ENCODE data around the gene MED13L.

MED13L gene

DNA sequence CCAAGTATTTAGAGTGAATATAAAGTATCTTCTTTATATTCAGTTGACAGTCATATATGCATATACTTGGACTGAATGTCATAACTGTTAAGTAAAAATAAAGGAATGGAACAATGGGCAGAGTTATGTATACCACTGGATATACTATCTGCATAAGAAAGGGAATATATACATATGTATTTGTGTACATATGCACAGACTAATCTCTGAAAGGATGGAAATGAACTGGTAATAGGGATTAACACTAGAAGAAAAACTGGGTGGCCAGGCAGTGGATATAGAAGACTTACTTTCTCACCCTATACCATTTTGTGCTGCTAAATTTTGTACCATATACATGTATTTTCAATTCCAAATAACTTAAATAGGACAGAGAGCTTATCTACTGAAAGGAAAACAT is 200.1 kb downstream of the MED13L start:
- no peak for DNase-seq

DNA sequence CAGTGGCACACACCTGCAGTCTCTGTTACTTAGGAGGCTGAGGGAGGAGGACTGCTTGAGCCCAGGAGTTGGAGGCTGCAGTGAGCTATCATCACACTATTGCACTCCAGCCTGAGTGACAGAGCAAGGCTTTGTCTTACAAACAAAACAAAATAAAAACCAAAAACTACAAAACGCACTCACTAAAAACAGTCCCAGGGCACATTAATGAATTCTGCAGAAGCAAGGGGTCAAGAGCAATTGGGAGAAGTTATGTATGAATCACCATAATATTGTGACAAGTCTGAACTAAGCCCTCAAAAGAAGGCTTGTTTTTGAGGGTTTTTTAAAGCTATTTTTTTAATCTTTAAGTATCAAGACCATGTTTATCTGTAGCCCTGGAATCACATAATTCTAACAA is 201.1 kb downstream of the MED13L start:
- DNase-seq: no peak

DNA sequence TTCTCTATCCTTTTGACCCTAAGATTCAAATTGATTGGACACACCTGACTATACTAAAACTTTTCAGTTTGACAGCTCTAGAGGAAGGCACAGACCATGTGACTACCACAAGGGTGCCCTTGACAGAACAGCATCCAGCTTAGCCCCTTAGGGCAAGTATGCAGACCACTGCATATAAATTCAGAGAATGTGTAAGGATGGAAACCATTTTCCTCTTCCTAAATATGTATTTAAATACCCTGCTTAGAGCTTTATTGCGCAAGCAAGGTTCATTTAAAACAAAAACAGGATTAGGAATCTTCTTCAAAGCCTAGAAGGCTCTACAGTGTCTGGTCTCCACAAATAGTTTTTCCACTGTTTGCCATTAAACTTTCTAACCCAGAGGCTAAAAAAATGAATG is 202.8 kb downstream of the MED13L start:
- no peak for DNase-seq

DNA sequence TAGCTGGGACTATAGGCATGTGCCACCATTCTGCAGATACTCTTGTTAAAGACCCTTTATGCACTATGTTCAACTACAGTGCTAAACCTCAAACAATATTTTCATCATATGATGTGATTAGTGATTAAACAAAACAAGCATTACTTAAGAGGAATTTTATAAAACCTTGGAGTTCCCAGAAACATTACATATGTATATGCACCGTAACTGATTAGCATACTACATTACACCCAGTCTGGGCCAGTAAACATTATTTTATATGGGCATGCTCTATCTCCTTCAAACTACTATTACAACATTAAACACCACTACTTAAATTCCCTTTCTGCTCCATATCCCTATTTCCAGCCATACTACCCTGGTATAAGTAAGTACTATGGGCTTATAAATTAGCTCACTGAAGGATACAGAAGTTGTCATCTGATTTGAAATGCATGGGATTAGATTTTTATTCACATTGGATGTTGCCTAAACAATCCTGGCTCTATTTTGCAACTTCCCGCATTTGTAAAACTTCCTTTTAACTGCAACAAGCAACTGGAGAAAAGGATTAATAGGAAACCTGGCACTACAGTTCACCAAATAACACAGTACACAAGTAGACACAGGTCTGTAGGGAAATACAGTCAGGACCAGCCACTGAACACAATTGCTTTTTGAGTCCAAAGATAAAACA is 205.8 kb downstream of the MED13L start:
- no peak for DNase-seq

DNA sequence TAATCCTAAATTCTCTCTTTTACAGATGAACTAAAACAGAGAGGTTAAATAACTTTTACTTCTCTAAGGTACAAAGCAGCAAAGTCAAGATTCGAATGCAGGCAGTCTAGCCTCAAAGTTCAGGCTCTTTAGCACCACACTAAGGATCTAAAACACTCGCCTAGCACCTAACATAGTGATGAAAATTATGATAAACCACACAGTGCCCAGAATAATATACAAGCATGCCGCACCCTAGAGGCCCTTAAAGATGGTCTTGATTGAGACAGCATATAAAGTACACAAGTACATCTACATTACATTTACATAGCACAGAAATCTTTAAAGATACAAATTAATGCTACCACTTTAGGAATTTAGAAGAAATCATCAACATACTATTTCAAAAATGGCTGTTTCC is 207.0 kb downstream of the MED13L start:
- no peak for DNase-seq

GRCh38 chr12:116069943-116070342 is 207.6 kb downstream of the MED13L start:
- no peak for DNase-seq

DNA sequence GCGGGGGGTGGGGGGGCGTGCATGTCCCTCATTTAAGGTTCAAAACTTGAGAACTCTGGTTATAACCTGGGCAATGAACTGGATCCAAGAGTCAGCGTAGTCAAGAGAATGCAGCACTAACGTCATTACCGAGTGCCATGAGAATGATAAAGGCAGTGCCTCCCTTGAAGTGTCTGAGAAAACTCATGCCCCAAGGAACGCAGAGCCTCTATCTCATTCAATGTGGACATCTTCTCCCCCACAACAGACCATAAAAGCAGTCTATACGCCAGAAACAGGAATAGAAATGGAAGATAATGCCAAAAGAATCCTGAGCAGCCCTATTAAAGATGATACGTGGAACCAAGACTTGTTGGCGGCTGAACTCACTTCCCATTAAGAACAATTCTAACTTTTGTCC is 208.6 kb downstream of the MED13L start:
- no peak for DNase-seq

DNA sequence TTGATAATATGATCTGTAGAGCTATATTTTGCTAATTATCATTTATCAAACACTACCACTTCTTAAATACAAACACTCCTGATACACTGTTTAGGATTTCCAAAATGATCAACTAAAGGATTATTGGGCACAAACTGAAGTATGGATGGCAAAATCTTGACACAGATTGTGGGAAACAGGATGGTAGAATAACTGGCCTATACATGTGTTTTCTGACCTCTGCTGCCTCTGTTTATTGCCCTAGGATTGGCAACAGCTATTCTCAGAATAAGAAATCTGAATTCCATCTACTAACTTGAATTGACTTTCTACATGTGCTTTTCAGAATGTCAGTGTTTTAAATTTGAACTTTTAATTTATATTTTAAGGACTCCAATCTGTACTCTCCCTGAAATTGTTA is 209.1 kb downstream of the MED13L start:
- no peak for DNase-seq

DNA sequence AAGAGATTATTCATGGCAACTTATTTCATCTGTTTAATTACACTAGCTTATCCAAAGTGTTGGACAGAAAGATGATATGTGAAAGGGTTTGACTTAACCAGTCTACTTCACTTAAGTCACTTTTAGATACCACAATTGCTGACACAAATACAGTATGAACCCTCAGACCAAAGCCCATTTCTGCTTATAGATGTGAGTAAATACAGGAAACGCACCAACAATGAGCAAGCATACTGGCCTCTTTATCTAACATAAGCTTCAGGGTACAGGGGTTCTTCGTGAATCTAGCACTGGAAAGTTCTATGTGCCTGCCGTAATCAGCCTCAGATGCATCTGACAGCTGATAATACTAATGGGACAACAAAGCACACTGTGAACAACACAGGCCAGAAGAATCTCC is 209.6 kb downstream of the MED13L start:
- DNase-seq: no peak

DNA sequence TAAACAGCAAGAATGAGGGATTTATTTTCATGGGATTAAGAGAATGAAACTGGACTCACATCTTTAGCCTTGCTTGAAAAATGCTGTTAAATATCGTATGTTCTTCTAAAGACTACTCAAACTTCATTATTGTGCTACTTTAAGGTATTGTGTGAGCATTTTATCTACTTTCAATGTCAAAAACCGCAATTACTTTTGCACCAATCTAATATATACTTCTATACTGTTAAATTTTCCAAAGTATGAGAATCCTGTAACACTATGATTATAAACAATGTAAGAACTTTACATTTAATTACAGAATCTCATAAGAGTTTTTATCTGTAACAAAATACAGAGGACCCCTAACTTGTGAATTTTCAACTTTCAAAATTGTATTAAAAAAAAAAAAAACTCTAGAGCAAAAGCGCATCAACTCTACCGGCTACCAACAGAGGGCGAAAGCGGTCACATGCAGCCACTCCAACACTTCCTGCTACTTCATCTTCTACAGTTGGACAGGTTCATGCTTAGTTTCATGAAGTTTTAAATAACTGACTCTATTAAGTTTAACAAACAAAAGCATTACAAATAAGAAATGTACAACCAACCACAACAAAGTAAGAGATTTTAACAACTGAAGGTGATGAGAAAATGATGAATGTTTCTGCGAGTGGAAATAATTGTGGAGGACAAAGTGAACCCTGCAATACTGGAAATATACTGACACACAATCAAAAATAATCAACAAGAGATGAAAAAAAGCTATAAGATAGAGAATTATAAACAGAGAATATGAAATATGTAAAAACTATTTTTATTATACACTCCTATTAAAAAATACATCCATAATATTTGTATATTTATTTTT is 210.9 kb downstream of the MED13L start:
- DNase-seq: no peak

GRCh38 chr12:116065606-116066005 is 211.9 kb downstream of the MED13L start:
- no peak for DNase-seq

DNA sequence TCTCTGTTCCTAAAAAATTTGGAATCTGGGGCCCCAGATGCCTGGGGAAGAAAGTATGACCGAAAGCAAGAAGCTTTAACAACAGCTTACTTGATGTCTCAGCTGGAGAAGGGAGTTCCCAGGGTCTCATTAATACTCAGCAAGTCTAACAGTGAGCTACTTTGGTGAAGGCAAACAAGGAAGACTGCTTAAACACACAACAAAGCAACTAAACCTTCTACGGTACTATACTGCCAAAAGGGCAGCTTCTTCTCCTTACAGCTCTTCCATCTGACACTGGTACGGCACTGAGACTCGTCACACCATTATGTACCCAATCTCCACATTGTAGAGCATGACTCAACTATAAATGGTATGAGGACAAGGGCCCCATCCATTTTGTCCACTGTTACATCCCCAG is 213.0 kb downstream of the MED13L start:
- no peak for DNase-seq

- no peak for DNase-seq
These were observed 214.8 kb downstream of the MED13L start for GRCh38 chr12:116062698-116063097.

GRCh38 chr12:116060764-116061163 is 216.7 kb downstream of the MED13L start:
- DNase-seq: no peak

GRCh38 chr12:116059904-116060303 is 217.6 kb downstream of the MED13L start:
- no peak for DNase-seq

- DNase-seq: no peak
These were observed 218.9 kb downstream of the MED13L start for GRCh38 chr12:116058574-116058973.

GRCh38 chr12:116057356-116057755 is 220.1 kb downstream of the MED13L start:
- no peak for DNase-seq

- no peak for DNase-seq
These were observed 221.4 kb downstream of the MED13L start for GRCh38 chr12:116055895-116056607.

DNA sequence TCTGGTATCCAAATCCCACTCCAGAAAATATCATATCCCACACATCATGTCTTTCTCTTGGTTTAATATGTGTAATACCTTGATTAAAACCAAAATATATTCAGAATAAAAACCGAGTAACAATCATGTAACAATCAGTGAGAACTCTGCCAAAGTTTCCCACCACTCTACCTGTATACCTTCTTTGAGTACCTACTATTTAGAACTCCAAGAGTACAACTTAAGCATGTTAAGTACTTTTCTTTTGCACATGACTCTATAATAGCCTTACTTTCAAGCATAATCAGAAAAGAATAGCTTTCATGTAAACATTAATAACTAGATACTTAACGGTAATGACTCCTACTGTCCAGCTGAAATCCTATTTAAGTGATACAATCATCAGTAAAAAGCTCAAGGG is 223.2 kb downstream of the MED13L start:
- no peak for DNase-seq

DNA sequence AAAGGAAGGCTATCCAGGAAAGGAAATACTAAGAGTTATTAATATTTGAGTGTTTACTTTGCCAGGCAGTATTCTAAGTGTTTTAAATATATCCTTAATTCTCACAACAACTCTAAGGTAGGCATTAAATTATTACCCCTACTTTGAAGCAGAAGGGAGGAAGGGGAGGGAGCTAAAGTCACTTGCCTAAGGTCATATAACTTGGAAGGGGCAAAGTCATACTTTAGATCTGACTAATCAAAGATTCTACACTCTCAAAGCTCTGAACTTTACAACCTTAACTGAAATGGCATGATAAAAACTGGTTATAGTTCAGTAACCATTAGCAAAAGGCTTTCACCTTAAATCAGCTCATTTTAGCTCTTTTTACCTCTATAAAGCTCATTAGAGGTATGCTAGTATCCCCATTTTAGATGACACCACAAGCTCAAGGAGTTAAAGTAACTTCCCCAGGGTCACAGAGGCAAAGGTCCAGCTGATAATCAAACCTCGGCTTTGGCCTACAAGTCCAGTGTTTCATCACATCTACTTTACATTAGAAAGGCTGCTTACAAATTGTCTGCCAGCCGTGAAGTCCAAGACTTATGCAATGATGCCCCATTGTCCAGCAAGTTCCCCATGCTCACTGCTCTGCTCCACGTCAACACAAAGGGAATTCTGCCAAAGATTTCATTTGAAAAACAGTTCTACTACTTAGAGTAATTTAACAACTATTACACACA is 223.9 kb downstream of the MED13L start:
- DNase-seq: no peak

DNA sequence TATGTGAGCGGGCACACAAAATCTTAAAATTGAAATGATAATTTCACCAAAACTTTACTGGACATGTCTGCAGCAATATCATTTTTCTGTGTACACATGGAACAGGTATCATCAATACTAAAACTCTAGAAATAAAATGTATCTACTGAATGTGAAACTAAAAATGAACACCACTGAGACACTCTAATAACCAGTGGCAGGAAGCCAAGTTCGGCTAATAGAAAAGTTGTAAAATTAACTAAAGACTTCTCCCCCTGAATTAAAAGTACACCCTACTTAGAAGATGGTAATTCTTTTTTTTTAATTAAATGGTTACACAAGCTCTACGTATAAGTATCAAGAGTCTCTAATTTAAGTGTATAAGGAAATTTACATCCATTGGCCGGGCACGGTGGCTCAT is 227.2 kb downstream of the MED13L start:
- no peak for DNase-seq

DNA sequence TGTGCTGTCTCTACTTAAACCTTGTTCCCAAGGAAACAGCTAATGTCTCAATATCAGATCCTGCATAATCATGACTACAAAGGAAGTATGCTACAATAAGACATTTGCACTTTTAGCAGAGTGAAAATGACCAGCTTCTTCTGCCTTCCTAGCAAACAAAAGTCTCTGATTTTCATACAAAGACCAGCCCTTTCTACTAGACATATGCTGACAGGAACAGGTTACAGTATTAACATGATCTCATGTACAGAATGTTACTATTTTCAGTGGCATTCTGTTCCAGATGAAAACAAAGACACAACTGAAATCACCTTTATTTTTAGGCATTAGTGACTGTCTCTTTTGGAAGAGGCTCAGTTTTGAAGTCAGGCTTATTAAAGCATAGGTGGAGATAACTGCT is 228.6 kb downstream of the MED13L start:
- no peak for DNase-seq

DNA sequence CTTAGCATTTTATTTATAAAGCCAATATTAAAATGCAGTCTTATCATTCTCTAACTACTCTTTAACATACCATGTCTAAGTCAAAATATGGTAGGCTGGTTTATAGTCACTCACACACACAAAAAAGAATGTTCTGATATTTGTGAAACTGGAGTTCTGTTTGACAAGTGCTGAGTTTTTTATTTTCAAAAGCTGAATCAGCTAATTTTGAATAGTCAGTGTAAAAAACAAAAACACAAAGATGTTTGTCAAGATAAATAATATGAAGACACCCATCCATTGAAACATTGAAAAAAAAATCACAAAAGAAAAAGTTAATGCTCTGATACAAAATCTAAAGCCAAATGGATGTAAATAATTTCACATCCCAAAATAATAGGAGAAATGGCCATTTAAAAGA is 231.5 kb downstream of the MED13L start:
- DNase-seq: no peak

Data from DMS 273 treated with DMSO at 0.1 percent for 48 hours (cell line).